Osteocyte (in vitro differentiated cells): ENCODE results near the gene TMEM63C. TPM values are rescaled to one million over a fixed set of nuclear protein-coding genes. Genes with fewer than 3 reads are reported as not detected.
A peak's percentile ranks its signal among the peaks of the same experiment; 100 is the strongest.

Experiments used
- DNase-seq: peaks from one replicate; pipeline ENCODE4 v3.0.0; 2021; ENCODE audit warnings: mixed read lengths; ENCODE audit not compliant: unreplicated experiment; ENCODE audit errors: extremely low spot score
- H3K27ac Mint-ChIP-seq: one replicate; pipeline ENCODE4 v1.8.0; 2021; ENCODE audit warnings: mild to moderate bottlenecking, mixed read lengths; ENCODE audit not compliant: unreplicated experiment
- H3K27me3 Mint-ChIP-seq: one replicate; pipeline ENCODE4 v1.8.0; 2021; ENCODE audit warnings: mixed read lengths; ENCODE audit not compliant: unreplicated experiment
- H3K36me3 Mint-ChIP-seq: one replicate; pipeline ENCODE4 v1.8.0; 2021; ENCODE audit warnings: mixed read lengths; ENCODE audit not compliant: unreplicated experiment
- H3K4me1 Mint-ChIP-seq: one replicate; pipeline ENCODE4 v1.8.0; 2021; ENCODE audit warnings: mixed read lengths; ENCODE audit not compliant: unreplicated experiment
- H3K4me3 Mint-ChIP-seq: one replicate; pipeline ENCODE4 v1.8.0; 2021; ENCODE audit warnings: mild to moderate bottlenecking, moderate library complexity, mixed read lengths; ENCODE audit not compliant: unreplicated experiment
- H3K9me3 Mint-ChIP-seq: one replicate; pipeline ENCODE4 v1.8.0; 2021; ENCODE audit warnings: mixed read lengths; ENCODE audit not compliant: unreplicated experiment
- total RNA-seq: library from RNA; stranded (reverse); gene quantifications from 2 replicates; pipeline ENCODE4 v1.2.1, GENCODE V29; 2021
- TF ChIP-seq, protein P1 (sequence below): fragments of 200-600 bp; sonication (generic); IDR thresholded peaks from 2 replicates; pipeline ENCODE4 v1.5.0; 2021; ENCODE audit warnings: antibody characterized with exemption, mild to moderate bottlenecking, moderate library complexity

TMEM63C gene
- total RNA-seq, 1 donor from 2014 or later = 0.11 TPM

DNA sequence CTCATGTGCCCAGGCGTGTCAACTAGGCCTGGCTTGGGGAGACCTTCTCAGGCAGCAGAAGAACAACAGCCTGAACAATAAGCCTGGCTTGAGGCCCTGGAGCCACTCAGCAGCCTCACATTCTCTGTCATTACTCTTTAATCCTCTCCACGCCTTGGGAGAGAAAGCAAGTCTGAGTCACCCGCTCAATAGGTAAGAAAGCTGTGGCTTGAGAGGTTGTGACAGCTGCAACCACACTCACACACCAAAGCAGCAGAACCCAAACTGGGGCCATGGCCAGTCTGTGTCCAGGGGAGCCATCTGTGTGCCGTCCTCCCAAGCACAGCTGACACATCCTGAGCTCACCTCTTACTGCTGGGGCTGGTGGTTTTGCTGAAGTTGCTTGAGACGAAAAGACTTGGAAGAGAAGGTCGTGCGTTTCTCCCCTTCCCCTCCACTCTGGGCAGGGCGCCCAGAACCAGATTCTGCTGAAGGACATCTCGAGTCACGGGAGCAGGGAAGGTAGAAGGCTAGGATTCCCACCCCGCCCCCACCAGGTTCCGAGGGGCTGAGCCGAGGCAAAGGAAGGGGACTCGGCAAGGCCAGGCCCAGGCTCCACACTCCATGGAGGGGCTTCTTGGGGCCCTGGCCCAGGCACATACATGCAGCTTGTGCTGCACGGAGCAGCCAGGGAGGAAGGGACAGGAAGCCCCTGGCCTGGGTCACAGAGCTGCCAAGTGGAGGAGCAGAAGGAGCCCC, 5.5 kb downstream of the TMEM63C start:
- no peaks in the 10 kb centered on the region for H3K36me3 Mint-ChIP-seq
- no peak overlapping the region for H3K27ac Mint-ChIP-seq
- TF ChIP-seq, protein P1, sequence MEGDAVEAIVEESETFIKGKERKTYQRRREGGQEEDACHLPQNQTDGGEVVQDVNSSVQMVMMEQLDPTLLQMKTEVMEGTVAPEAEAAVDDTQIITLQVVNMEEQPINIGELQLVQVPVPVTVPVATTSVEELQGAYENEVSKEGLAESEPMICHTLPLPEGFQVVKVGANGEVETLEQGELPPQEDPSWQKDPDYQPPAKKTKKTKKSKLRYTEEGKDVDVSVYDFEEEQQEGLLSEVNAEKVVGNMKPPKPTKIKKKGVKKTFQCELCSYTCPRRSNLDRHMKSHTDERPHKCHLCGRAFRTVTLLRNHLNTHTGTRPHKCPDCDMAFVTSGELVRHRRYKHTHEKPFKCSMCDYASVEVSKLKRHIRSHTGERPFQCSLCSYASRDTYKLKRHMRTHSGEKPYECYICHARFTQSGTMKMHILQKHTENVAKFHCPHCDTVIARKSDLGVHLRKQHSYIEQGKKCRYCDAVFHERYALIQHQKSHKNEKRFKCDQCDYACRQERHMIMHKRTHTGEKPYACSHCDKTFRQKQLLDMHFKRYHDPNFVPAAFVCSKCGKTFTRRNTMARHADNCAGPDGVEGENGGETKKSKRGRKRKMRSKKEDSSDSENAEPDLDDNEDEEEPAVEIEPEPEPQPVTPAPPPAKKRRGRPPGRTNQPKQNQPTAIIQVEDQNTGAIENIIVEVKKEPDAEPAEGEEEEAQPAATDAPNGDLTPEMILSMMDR = no peak
- peak; percentile 76 for DNase-seq
- no peak overlapping the region for H3K4me3 Mint-ChIP-seq
- H3K4me1 Mint-ChIP-seq = peaks cover 1% of the 10 kb centered on the region
- peaks cover 22% of the 10 kb centered on the region for H3K27me3 Mint-ChIP-seq
- H3K9me3 Mint-ChIP-seq = no peaks in the 10 kb centered on the region

- Mint-ChIP-seq H3K27ac (no peak overlapping the region), H3K4me1 (no peaks in the 10 kb centered on the region), H3K4me3 (no peak overlapping the region), H3K9me3 (no peaks in the 10 kb centered on the region), H3K36me3 (no peaks in the 10 kb centered on the region), H3K27me3 (peaks cover 26% of the 10 kb centered on the region)
- TF ChIP-seq, protein P1 = no peak
- DNase-seq = no peak
Observed at GRCh38 chr14:77187649-77188012, 6.0 kb downstream of the TMEM63C start.

DNA sequence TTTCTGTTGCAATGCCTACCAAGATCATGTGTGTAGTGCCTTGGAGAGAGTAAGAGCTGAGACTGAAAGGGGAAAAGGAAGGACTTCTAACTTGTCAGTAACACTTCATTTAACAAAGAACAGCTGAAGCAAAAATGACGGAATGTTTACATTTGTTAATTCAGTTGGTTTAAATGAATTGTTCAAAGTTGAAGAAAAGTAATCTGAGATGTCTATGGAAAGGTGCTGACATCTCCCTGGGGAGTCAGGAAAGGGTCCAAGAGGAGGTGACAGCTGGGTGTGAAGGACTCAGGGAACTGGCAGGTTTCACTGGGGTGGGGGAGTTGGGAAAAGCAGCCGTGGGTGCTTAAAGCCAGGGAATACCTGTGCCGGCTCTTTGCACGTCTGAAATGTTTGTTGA, 7.9 kb downstream of the TMEM63C start:
- no peak overlapping the region for H3K27ac Mint-ChIP-seq
- H3K4me1 Mint-ChIP-seq = no peaks in the 10 kb centered on the region
- peaks cover 22% of the 10 kb centered on the region for H3K27me3 Mint-ChIP-seq
- H3K9me3 Mint-ChIP-seq = no peaks in the 10 kb centered on the region
- H3K4me3 Mint-ChIP-seq = no peak overlapping the region
- no peak for DNase-seq
- TF ChIP-seq, protein P1 = no peak
- no peaks in the 10 kb centered on the region for H3K36me3 Mint-ChIP-seq

GRCh38 chr14:77190977-77191376, 9.4 kb downstream of the TMEM63C start:
- Mint-ChIP-seq H3K9me3 (no peaks in the 10 kb centered on the region), H3K4me1 (no peaks in the 10 kb centered on the region), H3K27ac (no peak overlapping the region), H3K36me3 (no peaks in the 10 kb centered on the region), H3K27me3 (peaks cover 22% of the 10 kb centered on the region), H3K4me3 (no peak overlapping the region)
- DNase-seq = no peak
- TF ChIP-seq, protein P1 = no peak

DNA sequence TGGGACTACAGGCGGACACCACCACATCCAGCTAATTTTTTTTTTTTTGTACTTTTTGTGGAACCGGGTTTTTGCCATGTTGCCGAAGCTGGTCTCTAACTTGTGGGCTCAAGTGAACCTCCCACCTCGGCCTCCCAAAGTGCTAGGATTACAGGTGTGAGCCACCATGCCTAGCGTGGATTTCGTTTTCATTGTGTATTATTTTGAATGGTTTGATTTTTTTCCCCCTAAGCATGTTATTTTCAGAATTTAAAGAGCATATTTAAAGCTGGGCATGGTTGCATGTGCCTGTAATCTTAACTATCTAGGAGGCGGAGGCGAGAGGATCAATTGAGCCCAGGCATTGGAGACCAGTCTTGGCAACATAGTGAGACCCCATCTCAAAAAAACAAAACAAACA, 13.1 kb downstream of the TMEM63C start:
- H3K4me3 Mint-ChIP-seq = no peak overlapping the region
- no peaks in the 10 kb centered on the region for H3K36me3 Mint-ChIP-seq
- no peaks in the 10 kb centered on the region for H3K9me3 Mint-ChIP-seq
- H3K27ac Mint-ChIP-seq = no peak overlapping the region
- peaks cover 23% of the 10 kb centered on the region for H3K27me3 Mint-ChIP-seq
- H3K4me1 Mint-ChIP-seq = no peaks in the 10 kb centered on the region
- TF ChIP-seq, protein P1 = no peak
- no peak for DNase-seq
